ENCODE measurements around the gene CLSTN2.

The CLSTN2 gene

DNA sequence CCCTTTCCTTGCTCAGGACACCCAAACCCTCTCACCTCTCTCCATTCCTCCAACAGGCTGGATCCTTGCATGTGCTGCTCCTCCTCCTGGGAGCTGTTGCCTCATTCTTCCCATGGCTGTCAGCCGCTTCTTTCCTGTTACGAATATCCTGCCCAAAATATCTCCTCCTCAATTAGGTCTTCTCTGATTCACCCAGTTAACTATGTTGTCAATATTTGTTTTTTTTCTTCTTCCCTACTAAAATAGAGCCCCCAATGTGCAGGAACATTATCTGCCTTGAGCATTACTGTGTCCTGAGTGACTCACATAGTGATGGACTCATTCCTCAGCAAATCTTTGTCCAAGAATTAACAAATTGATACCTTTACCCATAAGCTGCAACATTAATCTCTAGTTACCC is 357.2 kb downstream of the CLSTN2 start:
- H3K4me3 ChIP-seq (ENCODE audit: low read depth, low read length), result no peak overlapping the region
- peak; percentile 33 for DNase-seq (ENCODE audit: low read depth, low spot score)
- TF ChIP-seq, protein P1, sequence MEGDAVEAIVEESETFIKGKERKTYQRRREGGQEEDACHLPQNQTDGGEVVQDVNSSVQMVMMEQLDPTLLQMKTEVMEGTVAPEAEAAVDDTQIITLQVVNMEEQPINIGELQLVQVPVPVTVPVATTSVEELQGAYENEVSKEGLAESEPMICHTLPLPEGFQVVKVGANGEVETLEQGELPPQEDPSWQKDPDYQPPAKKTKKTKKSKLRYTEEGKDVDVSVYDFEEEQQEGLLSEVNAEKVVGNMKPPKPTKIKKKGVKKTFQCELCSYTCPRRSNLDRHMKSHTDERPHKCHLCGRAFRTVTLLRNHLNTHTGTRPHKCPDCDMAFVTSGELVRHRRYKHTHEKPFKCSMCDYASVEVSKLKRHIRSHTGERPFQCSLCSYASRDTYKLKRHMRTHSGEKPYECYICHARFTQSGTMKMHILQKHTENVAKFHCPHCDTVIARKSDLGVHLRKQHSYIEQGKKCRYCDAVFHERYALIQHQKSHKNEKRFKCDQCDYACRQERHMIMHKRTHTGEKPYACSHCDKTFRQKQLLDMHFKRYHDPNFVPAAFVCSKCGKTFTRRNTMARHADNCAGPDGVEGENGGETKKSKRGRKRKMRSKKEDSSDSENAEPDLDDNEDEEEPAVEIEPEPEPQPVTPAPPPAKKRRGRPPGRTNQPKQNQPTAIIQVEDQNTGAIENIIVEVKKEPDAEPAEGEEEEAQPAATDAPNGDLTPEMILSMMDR (IDR thresholded peaks at IDR 0.05; ENCODE audit: low read depth, low read length), result no peak
- in situ Hi-C loops (cut with HindIII; ENCODE audit: low sequenced_read_pairs), result no loop called here

DNA sequence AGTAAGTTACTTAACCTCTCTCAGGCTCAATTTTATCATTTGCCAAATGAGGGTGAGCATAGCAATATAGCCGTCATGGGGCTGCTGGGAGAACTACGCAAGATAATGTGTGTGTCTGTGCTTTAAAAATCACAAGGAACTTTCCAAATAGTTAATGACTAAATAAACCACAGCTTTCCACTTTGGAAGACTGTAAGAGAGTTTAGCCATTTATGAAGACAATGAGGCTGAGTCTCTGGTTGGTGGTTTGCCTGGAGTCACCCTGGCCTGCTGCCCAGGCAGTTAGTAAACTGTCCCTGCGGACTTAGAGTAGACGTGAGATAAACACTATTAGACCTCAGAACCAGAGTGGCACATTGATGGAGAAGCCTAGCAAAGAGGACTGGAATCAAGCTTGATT is 357.7 kb downstream of the CLSTN2 start:
- DNase-seq (ENCODE audit: low read depth, low spot score), result peak; percentile 85
- H3K4me3 ChIP-seq (ENCODE audit: low read depth, low read length), result no peak overlapping the region
- in situ Hi-C loops (cut with HindIII; ENCODE audit: low sequenced_read_pairs), result no loop called here
- TF ChIP-seq, protein P1 (IDR thresholded peaks at IDR 0.05; ENCODE audit: low read depth, low read length), result no peak

DNA sequence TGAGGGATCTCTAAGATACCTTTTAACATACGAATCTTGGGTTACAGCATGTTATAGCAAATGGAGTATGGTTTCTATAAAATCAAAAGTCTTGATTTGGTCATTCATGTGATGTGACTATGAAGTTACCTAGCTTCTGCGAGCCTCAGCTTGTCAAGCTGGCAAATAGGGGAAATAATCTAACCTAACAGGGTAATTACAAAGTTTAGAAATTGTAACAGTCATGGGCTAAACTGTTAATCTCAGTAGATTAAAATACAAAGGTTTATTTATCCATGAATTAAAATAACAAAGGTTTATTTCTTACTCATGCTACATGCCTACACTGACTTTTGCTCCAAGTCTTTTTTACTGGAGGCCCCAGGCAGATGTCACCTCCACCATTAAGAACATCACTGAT is 359.1 kb downstream of the CLSTN2 start:
- in situ Hi-C loops (cut with HindIII; ENCODE audit: low sequenced_read_pairs), result no loop called here
- TF ChIP-seq, protein P1 (IDR thresholded peaks at IDR 0.05; ENCODE audit: low read depth, low read length), result no peak
- H3K4me3 ChIP-seq (ENCODE audit: low read depth, low read length), result no peak overlapping the region
- no peak for DNase-seq (ENCODE audit: low read depth, low spot score)

DNA sequence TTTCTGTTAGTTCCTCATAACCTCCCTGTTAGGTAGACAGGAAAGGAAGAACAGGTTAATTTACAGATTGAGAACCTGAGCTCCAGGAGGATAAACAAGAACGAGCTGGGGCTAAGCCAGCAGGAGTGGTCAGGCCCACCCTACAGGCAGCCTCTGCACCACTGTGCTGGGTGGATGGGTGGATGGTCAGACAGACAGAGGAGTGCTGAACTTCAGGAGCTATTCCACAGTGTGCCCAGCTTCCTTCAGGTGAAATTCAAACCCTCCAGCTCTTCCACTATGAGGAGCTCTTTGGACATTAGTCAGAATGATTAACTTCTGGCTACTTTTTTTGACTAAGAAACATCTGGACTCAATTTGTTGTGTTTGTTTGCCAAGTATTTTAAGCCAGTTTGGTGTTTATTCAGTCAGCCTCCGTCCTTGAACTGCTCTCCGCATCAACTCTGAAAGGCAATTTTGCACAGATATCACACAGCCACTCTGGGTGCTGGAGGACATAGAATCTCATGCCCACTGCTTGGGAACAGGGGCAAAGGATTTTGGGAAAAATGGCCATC is 361.9 kb downstream of the CLSTN2 start:
- peak; percentile 37 for DNase-seq (ENCODE audit: low read depth, low spot score)
- H3K4me3 ChIP-seq (ENCODE audit: low read depth, low read length), result no peak overlapping the region
- in situ Hi-C loops (cut with HindIII; ENCODE audit: low sequenced_read_pairs), result no loop called here
- TF ChIP-seq, protein P1 (IDR thresholded peaks at IDR 0.05; ENCODE audit: low read depth, low read length), result no peak

DNA sequence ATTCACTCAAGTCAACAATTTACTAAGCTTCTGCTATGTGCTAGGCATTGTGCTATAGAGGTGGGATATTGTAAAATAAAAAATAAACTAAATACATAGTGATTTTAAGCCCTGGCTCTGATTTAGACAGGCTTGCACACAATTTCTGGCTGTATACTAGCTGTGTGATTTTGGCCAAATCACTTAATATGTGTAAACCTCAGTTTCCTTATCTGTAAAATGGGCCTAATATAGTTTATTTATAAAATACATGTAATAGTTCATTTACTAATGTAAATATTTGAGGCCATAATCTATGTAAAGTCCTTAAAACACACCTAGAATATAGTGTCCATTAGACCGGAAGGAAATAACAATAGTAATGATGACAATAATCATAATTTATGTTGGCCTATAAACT is 363.1 kb downstream of the CLSTN2 start:
- no peak overlapping the region for H3K4me3 ChIP-seq (ENCODE audit: low read depth, low read length)
- in situ Hi-C loops (cut with HindIII; ENCODE audit: low sequenced_read_pairs), result no loop called here
- TF ChIP-seq, protein P1 (IDR thresholded peaks at IDR 0.05; ENCODE audit: low read depth, low read length), result no peak
- no peak for DNase-seq (ENCODE audit: low read depth, low spot score)

DNA sequence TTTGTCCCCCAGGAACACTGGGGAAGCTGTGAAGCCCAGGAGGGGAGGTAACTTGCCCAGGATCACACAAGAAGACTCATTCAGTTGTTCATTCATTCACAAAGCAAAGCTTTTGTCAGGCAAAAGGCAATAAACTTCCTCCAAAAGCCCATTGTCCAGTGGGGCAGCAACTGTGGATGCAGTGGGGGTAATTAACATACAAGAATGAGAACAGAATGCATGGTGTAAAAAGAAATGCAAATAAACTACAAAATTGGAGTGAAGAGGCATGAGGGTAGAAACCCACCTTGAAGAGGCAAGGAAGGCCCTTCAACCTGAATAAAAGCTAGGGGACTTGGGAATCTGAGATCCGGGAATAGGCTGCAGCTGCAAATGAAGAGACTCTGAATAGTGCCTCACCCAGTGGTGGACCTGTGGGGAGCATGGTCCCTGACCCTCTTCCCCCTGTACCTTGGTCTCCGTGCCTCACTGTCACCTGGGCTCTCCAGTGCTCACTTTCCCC is 363.6 kb downstream of the CLSTN2 start:
- H3K4me3 ChIP-seq (ENCODE audit: low read depth, low read length), result no peak overlapping the region
- in situ Hi-C loops (cut with HindIII; ENCODE audit: low sequenced_read_pairs), result no loop called here
- DNase-seq (ENCODE audit: low read depth, low spot score), result no peak
- TF ChIP-seq, protein P1 (IDR thresholded peaks at IDR 0.05; ENCODE audit: low read depth, low read length), result no peak

Measured in astrocyte of the spinal cord (primary cell).